Adipocyte (in vitro differentiated cells): ENCODE results near the gene GALNT16.
A peak's percentile ranks its signal among the peaks of the same experiment; 100 is the strongest.
"Not testable (repeated sequence)": the region's sequence is repeated elsewhere in the genome, so short reads cannot be mapped to it uniquely, and the experiment has no call there.

ENCODE experiments used
- DNase-seq: peaks from one replicate; pipeline ENCODE4 v3.0.0-alpha.2; 2015; ENCODE audit warnings: low read depth
- H3K27me3 ChIP-seq: replicated peaks from 2 replicates; pipeline ENCODE4 v1.7.0; 2013; ENCODE audit warnings: mild to moderate bottlenecking, low read length, moderate library complexity; ENCODE audit not compliant: control insufficient read depth, insufficient read depth
- H3K36me3 ChIP-seq: 2 replicates; pipeline ENCODE4 v1.7.0; 2013; ENCODE audit warnings: low read length, mild to moderate bottlenecking, moderate library complexity; ENCODE audit not compliant: control insufficient read depth, insufficient read depth, severe bottlenecking
- H3K4me1 ChIP-seq: 2 replicates; pipeline ENCODE4 v1.7.0; 2013; ENCODE audit warnings: mild to moderate bottlenecking, low read length, moderate library complexity; ENCODE audit not compliant: control insufficient read depth, insufficient read depth
- H3K4me3 ChIP-seq: 2 replicates; pipeline ENCODE4 v1.7.0; 2013; ENCODE audit warnings: mild to moderate bottlenecking, low read length, moderate library complexity
- H3K9ac ChIP-seq: 2 replicates; pipeline ENCODE4 v1.7.0; 2013; ENCODE audit warnings: mild to moderate bottlenecking, low read length, moderate library complexity
- H3K9me3 ChIP-seq: 2 replicates; pipeline ENCODE4 v1.7.0; 2013; ENCODE audit warnings: mild to moderate bottlenecking, low read length, moderate library complexity; ENCODE audit not compliant: control insufficient read depth

Gene GALNT16

GRCh38 chr14:69373104-69373503, 113.1 kb downstream of the GALNT16 start:
- H3K9ac ChIP-seq, result no peak overlapping the region
- no peak for DNase-seq
- H3K9me3 ChIP-seq, result peaks cover 8% of the 10 kb centered on the region
- peaks cover 13% of the 10 kb centered on the region for H3K4me1 ChIP-seq
- peaks cover 22% of the 10 kb centered on the region for H3K36me3 ChIP-seq
- H3K27me3 ChIP-seq, result no peaks in the 10 kb centered on the region
- H3K4me3 ChIP-seq, result no peak overlapping the region

DNA sequence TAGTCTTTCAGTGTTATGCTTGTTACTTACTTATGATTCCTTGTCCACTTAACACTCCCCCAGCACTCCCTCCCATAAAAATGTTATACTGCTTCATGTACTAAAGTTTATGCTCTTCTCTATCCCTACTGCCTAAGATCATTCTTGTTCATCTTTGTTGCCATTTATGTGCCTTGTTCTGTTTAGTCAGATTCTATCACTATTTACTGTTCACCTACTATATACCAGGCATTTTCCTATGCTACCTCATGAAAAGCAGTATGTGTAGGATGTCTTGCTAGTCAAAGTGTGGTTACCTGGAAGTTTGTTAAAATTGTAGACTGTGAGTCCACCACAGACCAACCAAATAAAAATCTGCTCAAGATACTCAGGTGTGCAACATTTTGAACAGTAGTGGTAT, 114.3 kb downstream of the GALNT16 start:
- H3K27me3 ChIP-seq, result no peaks in the 10 kb centered on the region
- peaks cover 14% of the 10 kb centered on the region for H3K4me1 ChIP-seq
- no peak for DNase-seq
- peaks cover 8% of the 10 kb centered on the region for H3K9me3 ChIP-seq
- no peak overlapping the region for H3K4me3 ChIP-seq
- peaks cover 26% of the 10 kb centered on the region for H3K36me3 ChIP-seq
- no peak overlapping the region for H3K9ac ChIP-seq

- Histone ChIP-seq H3K27me3 (no peaks in the 10 kb centered on the region), H3K36me3 (peaks cover 34% of the 10 kb centered on the region), H3K4me1 (peaks cover 14% of the 10 kb centered on the region), H3K9me3 (peaks cover 8% of the 10 kb centered on the region), H3K4me3 (no peak overlapping the region), H3K9ac (no peak overlapping the region)
- no peak for DNase-seq
Observed at GRCh38 chr14:69375182-69375581, 115.2 kb downstream of the GALNT16 start.

GRCh38 chr14:69375722-69376121, 115.8 kb downstream of the GALNT16 start:
- H3K36me3 ChIP-seq, result peaks cover 40% of the 10 kb centered on the region
- no peaks in the 10 kb centered on the region for H3K27me3 ChIP-seq

GRCh38 chr14:69376439-69376838, 116.5 kb downstream of the GALNT16 start:
- Histone ChIP-seq H3K4me1 (peaks cover 14% of the 10 kb centered on the region), H3K27me3 (no peaks in the 10 kb centered on the region), H3K36me3 (peaks cover 42% of the 10 kb centered on the region), H3K9me3 (peaks cover 8% of the 10 kb centered on the region), H3K9ac (no peak overlapping the region), H3K4me3 (no peak overlapping the region)
- peak; percentile 20 for DNase-seq

More at GRCh38 chr14:69375722-69376121, 115.8 kb downstream of the GALNT16 start:
- peaks cover 8% of the 10 kb centered on the region for H3K9me3 ChIP-seq
- H3K4me3 ChIP-seq, result no peak overlapping the region
- peaks cover 14% of the 10 kb centered on the region for H3K4me1 ChIP-seq
- no peak overlapping the region for H3K9ac ChIP-seq
- no peak for DNase-seq

DNA sequence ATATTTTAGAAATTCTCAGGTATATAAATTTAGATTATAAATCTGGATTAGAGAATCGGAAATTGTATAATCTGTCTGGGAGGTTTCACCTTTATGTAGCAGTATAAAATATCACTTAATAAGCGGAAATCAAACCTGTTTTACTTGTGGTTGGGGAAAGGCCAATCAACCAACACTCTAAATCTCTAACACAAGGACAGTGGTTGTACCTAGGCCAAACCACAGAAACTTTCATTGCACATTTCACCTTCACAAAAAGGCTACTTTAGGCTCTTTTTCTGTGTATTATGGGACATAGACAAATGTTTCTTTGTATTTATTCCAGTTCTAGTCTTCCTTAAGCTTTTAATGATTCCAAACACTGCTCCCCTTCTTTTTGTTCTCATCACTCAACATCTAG, 118.3 kb downstream of the GALNT16 start:
- Histone ChIP-seq H3K27me3 (no peaks in the 10 kb centered on the region), H3K9me3 (peaks cover 8% of the 10 kb centered on the region), H3K4me1 (peaks cover 14% of the 10 kb centered on the region), H3K4me3 (no peak overlapping the region), H3K36me3 (peaks cover 59% of the 10 kb centered on the region), H3K9ac (no peak overlapping the region)
- no peak for DNase-seq

DNA sequence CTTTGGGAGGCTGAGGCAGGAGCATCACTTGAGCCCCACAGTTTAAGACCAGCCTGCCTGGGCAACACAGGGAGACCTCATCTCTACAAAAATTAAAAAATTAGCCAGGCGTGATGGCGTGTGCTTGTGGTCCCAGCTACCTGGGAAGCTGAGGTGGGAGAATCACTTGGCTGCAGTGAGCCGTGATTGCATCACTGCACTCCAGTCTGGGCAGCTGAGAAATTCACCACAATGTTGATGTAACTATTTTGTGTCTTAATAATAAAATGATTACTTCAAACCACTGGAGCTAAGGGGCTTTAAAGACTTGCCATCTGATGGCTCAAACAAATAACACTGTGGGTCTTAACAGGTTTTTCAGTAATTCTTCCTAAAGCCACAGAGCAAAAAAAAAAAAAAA, 127.4 kb downstream of the GALNT16 start:
- H3K4me3 ChIP-seq, result no peak overlapping the region
- H3K4me1 ChIP-seq, result peaks cover 19% of the 10 kb centered on the region
- no peak for DNase-seq
- no peak overlapping the region for H3K9ac ChIP-seq
- H3K36me3 ChIP-seq, result peaks cover 88% of the 10 kb centered on the region
- H3K27me3 ChIP-seq, result no peaks in the 10 kb centered on the region
- no peaks in the 10 kb centered on the region for H3K9me3 ChIP-seq

- not testable (repeated sequence) for H3K9ac ChIP-seq, H3K27me3 ChIP-seq, DNase-seq, H3K9me3 ChIP-seq, H3K4me3 ChIP-seq
- peaks cover 88% of the 10 kb centered on the region for H3K36me3 ChIP-seq
- H3K4me1 ChIP-seq, result peaks cover 13% of the 10 kb centered on the region
Observed at GRCh38 chr14:69391400-69391799, 131.4 kb downstream of the GALNT16 start.

GRCh38 chr14:69392481-69392880, 132.5 kb downstream of the GALNT16 start:
- no peaks in the 10 kb centered on the region for H3K27me3 ChIP-seq
- peaks cover 79% of the 10 kb centered on the region for H3K36me3 ChIP-seq
- H3K4me3 ChIP-seq, result no peak overlapping the region
- no peak overlapping the region for H3K9ac ChIP-seq
- H3K4me1 ChIP-seq, result peaks cover 23% of the 10 kb centered on the region
- H3K9me3 ChIP-seq, result no peaks in the 10 kb centered on the region
- DNase-seq, result no peak

GRCh38 chr14:69395929-69396328, 136.0 kb downstream of the GALNT16 start:
- Histone ChIP-seq H3K9ac (peak overlapping the region; percentile 5), H3K4me3 (no peak overlapping the region), H3K36me3 (peaks cover 50% of the 10 kb centered on the region)

GRCh38 chr14:69398053-69398817, 138.3 kb downstream of the GALNT16 start, which contains the start of the genes ERH and SLC39A9:
Gene ERH, minus strand, starts transcription at chr14:69398299. Its CDS starts 66 bp downstream, at chr14:69398233.
Gene SLC39A9, plus strand, starts transcription at chr14:69398692. Its CDS starts 678 bp downstream, at chr14:69399370.
- no peaks in the 10 kb centered on the region for H3K27me3 ChIP-seq
- H3K4me1 ChIP-seq, result peaks cover 45% of the 10 kb centered on the region
- peak; percentile 99 for DNase-seq
- H3K9me3 ChIP-seq, result no peaks in the 10 kb centered on the region
- H3K36me3 ChIP-seq, result peaks cover 29% of the 10 kb centered on the region
- peak within 1 kb of the TSS; percentile 96 for H3K4me3 ChIP-seq
- peak within 1 kb of the TSS; percentile 94 for H3K9ac ChIP-seq

More at GRCh38 chr14:69395929-69396328, 136.0 kb downstream of the GALNT16 start:
- Histone ChIP-seq H3K4me1 (peaks cover 40% of the 10 kb centered on the region), H3K27me3 (no peaks in the 10 kb centered on the region), H3K9me3 (no peaks in the 10 kb centered on the region)
- DNase-seq, result peak; percentile 44
